Measurements from ENCODE around the gene ANTXRL.

GRCh38 chr10:46293832-46294640, 7.2 kb downstream of the ANTXRL start:
- TF ChIP-seq POLR2A (IDR thresholded peaks at IDR 0.05) (no peak), CTCF (IDR thresholded peaks at IDR 0.05) (no peak), POLR2AphosphoS5 (IDR thresholded peaks at IDR 0.05; ENCODE audit: insufficient read depth in 1 of 2, low read depth in 1 of 2) (no peak)

Measured in vagina (tissue), 2 donors.